Activated naive CD8-positive, alpha-beta T cell treated with anti-CD3 and anti-CD28 coated beads, Interleukin-2, amount 50 U/mL, for 24 hours (primary cell): ENCODE data around the gene ZBTB24.
A peak's percentile ranks its signal among the peaks of the same experiment; 100 is the strongest.

Source experiments
- ATAC-seq: fragments of 150-1000 bp; cut with Tn5 transposase; one replicate; pipeline ENCODE4 v1.10.0; 2021
- DNase-seq: peaks from one replicate; pipeline ENCODE4 v3.0.0; 2021
- H3K27ac Mint-ChIP-seq: one replicate; pipeline ENCODE4 v1.8.0; 2021; ENCODE audit warnings: mild to moderate bottlenecking, mixed read lengths
- H3K27me3 Mint-ChIP-seq: one replicate; pipeline ENCODE4 v1.8.0; 2021; ENCODE audit warnings: mixed read lengths
- H3K36me3 Mint-ChIP-seq: one replicate; pipeline ENCODE4 v1.8.0; 2021; ENCODE audit warnings: low read depth, mixed read lengths
- H3K4me1 Mint-ChIP-seq: one replicate; pipeline ENCODE4 v1.8.0; 2021; ENCODE audit warnings: mixed read lengths
- H3K4me3 Mint-ChIP-seq: one replicate; pipeline ENCODE4 v1.8.0; 2021; ENCODE audit warnings: mild to moderate bottlenecking, moderate library complexity, mixed read lengths
- H3K9me3 Mint-ChIP-seq: one replicate; pipeline ENCODE4 v1.8.0; 2021; ENCODE audit warnings: mixed read lengths

Gene ZBTB24

DNA sequence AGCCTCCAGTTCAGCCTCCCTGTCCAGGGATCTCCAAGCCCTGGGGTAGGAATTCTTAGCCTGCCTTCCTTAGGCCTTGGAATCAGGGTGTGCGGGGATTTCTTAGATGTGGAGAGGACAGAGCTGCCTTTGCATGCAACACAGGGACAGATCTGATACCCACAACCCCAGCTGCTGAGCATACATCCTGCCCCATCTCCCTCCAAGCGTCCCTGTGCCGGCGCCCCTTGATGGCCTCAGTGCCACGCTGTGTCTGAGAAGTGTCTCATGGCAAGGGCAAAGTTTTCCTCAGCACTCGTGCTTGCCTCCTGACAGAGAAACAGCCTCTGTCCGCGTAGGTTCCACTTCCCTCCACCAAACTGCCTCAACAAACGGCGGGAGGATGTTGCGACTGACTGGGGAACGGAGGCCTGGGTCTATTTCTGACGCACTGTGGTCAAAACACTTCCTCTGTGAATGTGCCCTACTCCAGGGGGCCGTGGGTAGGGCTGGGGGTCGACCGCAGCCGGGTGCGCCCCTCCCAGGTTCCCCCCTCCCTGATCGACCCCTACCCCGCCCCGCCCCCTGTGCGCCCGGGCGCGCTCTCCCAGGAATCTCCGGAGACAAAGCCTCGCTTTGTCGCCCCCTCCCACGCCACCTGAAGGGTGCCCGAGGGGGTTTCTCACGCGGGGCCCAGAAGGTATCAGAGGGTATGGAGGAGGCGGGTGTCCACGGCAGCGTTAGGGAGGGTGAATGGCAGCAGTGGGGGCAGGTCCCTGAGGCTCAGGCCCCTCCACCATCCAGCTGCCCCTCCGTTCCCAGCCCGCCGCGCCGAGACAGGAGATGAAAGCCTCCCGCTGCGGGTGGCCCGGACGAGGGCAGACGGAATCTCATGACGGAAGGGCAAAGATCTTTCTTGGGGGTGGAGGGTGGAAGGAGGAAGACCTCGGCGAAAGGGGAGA is 28.3 kb downstream of the ZBTB24 start:
- DNase-seq = peak; percentile 73
- peaks cover 23% of the 10 kb centered on the region for H3K36me3 Mint-ChIP-seq
- ATAC-seq = peak; percentile 53

GRCh38 chr6:109453594-109454495 is 29.2 kb downstream of the ZBTB24 start:
- Mint-ChIP-seq H3K36me3 (peaks cover 18% of the 10 kb centered on the region), H3K27ac (peak overlapping the region; percentile 96), H3K9me3 (no peaks in the 10 kb centered on the region), H3K4me3 (peak overlapping the region; percentile 97), H3K4me1 (peaks cover 66% of the 10 kb centered on the region), H3K27me3 (no peaks in the 10 kb centered on the region)
- ATAC-seq = no peak
- DNase-seq = no peak

More for the DNA sequence above, 28.3 kb downstream of the ZBTB24 start:
- peak overlapping the region; percentile 97 for H3K4me3 Mint-ChIP-seq
- H3K9me3 Mint-ChIP-seq = no peaks in the 10 kb centered on the region
- peaks cover 67% of the 10 kb centered on the region for H3K4me1 Mint-ChIP-seq
- no peaks in the 10 kb centered on the region for H3K27me3 Mint-ChIP-seq
- H3K27ac Mint-ChIP-seq = peak overlapping the region; percentile 96

DNA sequence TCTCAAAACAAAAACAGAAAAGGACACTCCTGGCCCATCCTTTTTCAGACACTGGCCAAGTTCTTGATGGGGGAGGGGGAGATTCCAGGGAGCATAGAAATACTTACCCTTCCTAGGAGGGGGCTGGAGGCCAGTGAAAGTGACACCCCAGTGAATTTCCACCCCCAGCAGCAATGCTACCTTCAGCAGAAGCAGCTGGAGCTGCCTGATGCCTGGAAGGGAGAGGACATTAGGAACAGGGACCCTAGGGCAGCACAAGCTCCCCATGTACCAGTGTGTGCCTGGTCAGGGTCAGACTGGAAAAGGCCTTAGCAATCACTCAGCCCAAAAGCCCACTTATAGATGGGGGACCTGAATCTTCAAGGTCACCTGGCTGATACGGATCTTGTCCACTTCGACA is 29.9 kb downstream of the ZBTB24 start:
- H3K27ac Mint-ChIP-seq = no peak overlapping the region
- H3K36me3 Mint-ChIP-seq = peaks cover 16% of the 10 kb centered on the region
- H3K4me1 Mint-ChIP-seq = peaks cover 62% of the 10 kb centered on the region
- no peaks in the 10 kb centered on the region for H3K27me3 Mint-ChIP-seq
- DNase-seq (no peak), ATAC-seq (no peak)
- no peak overlapping the region for H3K4me3 Mint-ChIP-seq
- H3K9me3 Mint-ChIP-seq = no peaks in the 10 kb centered on the region

- Mint-ChIP-seq H3K36me3 (peaks cover 13% of the 10 kb centered on the region), H3K4me3 (no peak overlapping the region), H3K27me3 (no peaks in the 10 kb centered on the region)
Measured at GRCh38 chr6:109452181-109452580, 30.8 kb downstream of the ZBTB24 start.

GRCh38 chr6:109451376-109451775 is 31.6 kb downstream of the ZBTB24 start:
- no peak for ATAC-seq
- peaks cover 44% of the 10 kb centered on the region for H3K4me1 Mint-ChIP-seq
- H3K9me3 Mint-ChIP-seq = no peaks in the 10 kb centered on the region
- no peak overlapping the region for H3K4me3 Mint-ChIP-seq
- H3K27me3 Mint-ChIP-seq = no peaks in the 10 kb centered on the region
- H3K27ac Mint-ChIP-seq = no peak overlapping the region
- H3K36me3 Mint-ChIP-seq = peaks cover 13% of the 10 kb centered on the region
- DNase-seq = no peak

More at GRCh38 chr6:109452181-109452580, 30.8 kb downstream of the ZBTB24 start:
- Mint-ChIP-seq H3K27ac (peak overlapping the region; percentile 39), H3K4me1 (peaks cover 52% of the 10 kb centered on the region), H3K9me3 (no peaks in the 10 kb centered on the region)
- no peak for DNase-seq
- no peak for ATAC-seq

GRCh38 chr6:109450801-109451200 is 32.2 kb downstream of the ZBTB24 start:
- Mint-ChIP-seq H3K4me1 (peaks cover 41% of the 10 kb centered on the region), H3K27ac (no peak overlapping the region), H3K4me3 (no peak overlapping the region), H3K36me3 (peaks cover 15% of the 10 kb centered on the region), H3K9me3 (no peaks in the 10 kb centered on the region), H3K27me3 (no peaks in the 10 kb centered on the region)
- ATAC-seq (no peak), DNase-seq (no peak)

- DNase-seq = no peak
- H3K36me3 Mint-ChIP-seq = peaks cover 15% of the 10 kb centered on the region
- no peaks in the 10 kb centered on the region for H3K27me3 Mint-ChIP-seq
- peaks cover 38% of the 10 kb centered on the region for H3K4me1 Mint-ChIP-seq
- no peak overlapping the region for H3K4me3 Mint-ChIP-seq
- no peak overlapping the region for H3K27ac Mint-ChIP-seq
- ATAC-seq = peak; percentile 12
- H3K9me3 Mint-ChIP-seq = no peaks in the 10 kb centered on the region
Measured at GRCh38 chr6:109449795-109450673, 33.0 kb downstream of the ZBTB24 start.

DNA sequence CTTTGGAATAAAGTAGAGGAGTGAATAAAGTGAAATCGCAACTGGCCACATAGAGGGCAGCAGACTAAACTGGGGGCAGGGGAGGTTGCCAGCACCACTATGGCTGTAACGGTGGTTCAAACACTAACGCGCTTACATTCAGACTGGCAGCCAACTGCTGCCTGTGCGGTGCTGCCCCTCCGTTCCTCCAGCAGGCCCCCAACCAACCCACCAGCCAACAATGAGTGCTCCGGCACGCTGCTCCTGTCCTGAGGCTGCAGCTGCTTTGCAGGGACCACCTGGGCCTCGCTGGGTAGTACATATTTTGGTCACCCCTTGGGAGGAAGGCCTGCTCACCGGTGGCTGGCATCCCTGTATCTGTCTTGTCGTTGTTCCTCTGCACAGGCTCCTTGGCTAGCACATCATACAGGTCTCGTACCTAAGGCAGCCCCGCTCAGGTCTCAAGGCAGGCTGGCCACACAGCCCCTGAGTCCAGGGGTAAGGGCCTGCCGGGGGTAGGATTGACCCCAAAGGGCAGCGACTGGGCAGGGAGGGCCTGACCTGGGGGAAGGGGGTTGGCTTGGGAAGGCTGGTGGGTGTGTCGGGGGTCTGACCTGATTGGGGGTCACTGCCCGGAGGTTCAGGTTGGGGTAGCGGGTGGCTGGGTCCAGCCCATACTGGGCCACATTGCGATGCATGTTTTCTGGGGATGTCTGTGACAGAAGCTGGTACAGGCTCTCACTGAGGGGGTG is 33.8 kb downstream of the ZBTB24 start:
- H3K4me3 Mint-ChIP-seq = no peak overlapping the region
- ATAC-seq (peak; percentile 3), DNase-seq (no peak)
- no peak overlapping the region for H3K27ac Mint-ChIP-seq
- H3K4me1 Mint-ChIP-seq = peaks cover 32% of the 10 kb centered on the region
- H3K36me3 Mint-ChIP-seq = peaks cover 16% of the 10 kb centered on the region
- H3K27me3 Mint-ChIP-seq = no peaks in the 10 kb centered on the region
- H3K9me3 Mint-ChIP-seq = no peaks in the 10 kb centered on the region

- Mint-ChIP-seq H3K9me3 (no peaks in the 10 kb centered on the region), H3K27ac (peak overlapping the region; percentile 48), H3K27me3 (no peaks in the 10 kb centered on the region), H3K4me1 (peaks cover 27% of the 10 kb centered on the region), H3K4me3 (no peak overlapping the region), H3K36me3 (peaks cover 17% of the 10 kb centered on the region)
- ATAC-seq (no peak), DNase-seq (no peak)
Measured at GRCh38 chr6:109448615-109449014, 34.4 kb downstream of the ZBTB24 start.

- peaks cover 19% of the 10 kb centered on the region for H3K36me3 Mint-ChIP-seq
- peaks cover 26% of the 10 kb centered on the region for H3K4me1 Mint-ChIP-seq
- ATAC-seq (no peak), DNase-seq (no peak)
- H3K27ac Mint-ChIP-seq = peak overlapping the region; percentile 48
- H3K4me3 Mint-ChIP-seq = no peak overlapping the region
- H3K9me3 Mint-ChIP-seq = no peaks in the 10 kb centered on the region
- H3K27me3 Mint-ChIP-seq = no peaks in the 10 kb centered on the region
Measured at GRCh38 chr6:109447878-109448555, 35.0 kb downstream of the ZBTB24 start.

DNA sequence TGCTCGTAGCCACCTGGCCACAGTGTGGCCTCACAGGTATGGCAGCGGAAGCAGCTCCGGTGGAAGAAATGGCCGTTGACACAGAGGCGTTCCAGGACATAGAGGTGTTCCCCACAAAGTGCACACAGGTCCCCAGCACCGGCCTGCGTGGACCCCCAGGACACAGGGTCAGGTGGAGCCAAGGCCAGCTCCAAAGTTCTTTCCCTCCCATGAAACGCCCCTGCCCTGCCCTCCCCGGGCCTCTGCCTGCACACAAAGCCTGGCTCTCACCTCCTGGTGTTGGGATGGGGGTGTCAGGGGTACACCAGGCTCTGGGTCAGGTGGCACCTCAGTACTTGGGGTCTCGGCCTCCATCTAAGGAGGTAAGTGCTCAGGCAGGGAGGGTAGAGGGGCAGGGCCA is 35.9 kb downstream of the ZBTB24 start:
- Mint-ChIP-seq H3K27ac (no peak overlapping the region), H3K36me3 (peaks cover 21% of the 10 kb centered on the region), H3K4me1 (peaks cover 32% of the 10 kb centered on the region), H3K27me3 (no peaks in the 10 kb centered on the region), H3K4me3 (no peak overlapping the region), H3K9me3 (no peaks in the 10 kb centered on the region)
- no peak for ATAC-seq
- DNase-seq = no peak

- H3K27ac Mint-ChIP-seq = peak overlapping the region; percentile 18
- H3K9me3 Mint-ChIP-seq = no peaks in the 10 kb centered on the region
- DNase-seq (no peak), ATAC-seq (no peak)
- peaks cover 18% of the 10 kb centered on the region for H3K36me3 Mint-ChIP-seq
- no peaks in the 10 kb centered on the region for H3K27me3 Mint-ChIP-seq
- peaks cover 36% of the 10 kb centered on the region for H3K4me1 Mint-ChIP-seq
- H3K4me3 Mint-ChIP-seq = no peak overlapping the region
Measured at GRCh38 chr6:109446541-109446940, 36.5 kb downstream of the ZBTB24 start.

- H3K4me3 Mint-ChIP-seq = no peak overlapping the region
- DNase-seq = no peak
- ATAC-seq = no peak
Measured at GRCh38 chr6:109446072-109446471, 36.9 kb downstream of the ZBTB24 start.

More at GRCh38 chr6:109446072-109446471, 36.9 kb downstream of the ZBTB24 start:
- Mint-ChIP-seq H3K27me3 (no peaks in the 10 kb centered on the region), H3K9me3 (no peaks in the 10 kb centered on the region), H3K36me3 (peaks cover 18% of the 10 kb centered on the region), H3K27ac (no peak overlapping the region), H3K4me1 (peaks cover 40% of the 10 kb centered on the region)
